ENCODE results near the gene CREBRF.
"Not testable (repeated sequence)": the region's sequence is repeated elsewhere in the genome, so short reads cannot be mapped to it uniquely, and the experiment has no call there.

Gene CREBRF

DNA sequence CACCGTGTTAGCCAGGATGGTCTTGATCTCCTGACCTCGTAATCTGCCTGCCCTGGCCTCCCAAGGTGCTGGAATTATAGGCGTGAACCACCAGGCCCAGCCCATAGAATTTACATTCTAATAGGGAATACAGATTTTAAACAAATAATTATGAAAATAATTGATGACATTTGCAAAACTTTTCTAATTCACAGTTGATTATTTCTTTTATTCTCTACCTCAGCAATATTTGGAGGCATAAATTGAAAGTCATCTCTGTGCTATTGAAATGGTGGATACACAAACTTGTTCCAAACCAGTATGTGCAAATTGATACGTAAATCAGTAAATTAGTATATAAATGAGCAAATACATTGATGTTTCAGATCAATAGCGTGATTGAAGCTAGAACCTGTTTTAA lies 96.4 kb downstream of the CREBRF start:
- Histone ChIP-seq H3K27ac (no peak overlapping the region), H3K36me3 (ENCODE audit: insufficient read depth) (no peaks in the 10 kb centered on the region), H3K4me1 (ENCODE audit: low read depth, poor library complexity, severe bottlenecking) (no peaks in the 10 kb centered on the region), H3K4me3 (IDR thresholded peaks at IDR 0.05; ENCODE audit: insufficient read depth, low read depth, low read length) (no peak overlapping the region), H3K79me2 (ENCODE audit: insufficient read depth, low read depth) (no peaks in the 10 kb centered on the region), H3K9ac (no peak overlapping the region), H4K20me1 (ENCODE audit: insufficient read depth) (no peaks in the 10 kb centered on the region), H3K27me3 (ENCODE audit: insufficient read depth, low read depth) (no peaks in the 10 kb centered on the region), H3K4me2 (no peak overlapping the region), H2AFZ (ENCODE audit: low read depth) (no peak overlapping the region)
- TF ChIP-seq, protein P1, sequence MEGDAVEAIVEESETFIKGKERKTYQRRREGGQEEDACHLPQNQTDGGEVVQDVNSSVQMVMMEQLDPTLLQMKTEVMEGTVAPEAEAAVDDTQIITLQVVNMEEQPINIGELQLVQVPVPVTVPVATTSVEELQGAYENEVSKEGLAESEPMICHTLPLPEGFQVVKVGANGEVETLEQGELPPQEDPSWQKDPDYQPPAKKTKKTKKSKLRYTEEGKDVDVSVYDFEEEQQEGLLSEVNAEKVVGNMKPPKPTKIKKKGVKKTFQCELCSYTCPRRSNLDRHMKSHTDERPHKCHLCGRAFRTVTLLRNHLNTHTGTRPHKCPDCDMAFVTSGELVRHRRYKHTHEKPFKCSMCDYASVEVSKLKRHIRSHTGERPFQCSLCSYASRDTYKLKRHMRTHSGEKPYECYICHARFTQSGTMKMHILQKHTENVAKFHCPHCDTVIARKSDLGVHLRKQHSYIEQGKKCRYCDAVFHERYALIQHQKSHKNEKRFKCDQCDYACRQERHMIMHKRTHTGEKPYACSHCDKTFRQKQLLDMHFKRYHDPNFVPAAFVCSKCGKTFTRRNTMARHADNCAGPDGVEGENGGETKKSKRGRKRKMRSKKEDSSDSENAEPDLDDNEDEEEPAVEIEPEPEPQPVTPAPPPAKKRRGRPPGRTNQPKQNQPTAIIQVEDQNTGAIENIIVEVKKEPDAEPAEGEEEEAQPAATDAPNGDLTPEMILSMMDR (conservative IDR thresholded peaks at IDR 0.05; ENCODE audit: low read depth, low read length): no peak

- Histone ChIP-seq H3K9ac (no peak overlapping the region), H4K20me1 (ENCODE audit: insufficient read depth) (no peaks in the 10 kb centered on the region), H3K27ac (no peak overlapping the region), H3K27me3 (ENCODE audit: insufficient read depth, low read depth) (no peaks in the 10 kb centered on the region), H3K4me3 (IDR thresholded peaks at IDR 0.05; ENCODE audit: insufficient read depth, low read depth, low read length) (no peak overlapping the region), H3K4me1 (ENCODE audit: low read depth, poor library complexity, severe bottlenecking) (no peaks in the 10 kb centered on the region), H2AFZ (ENCODE audit: low read depth) (no peak overlapping the region), H3K79me2 (ENCODE audit: insufficient read depth, low read depth) (no peaks in the 10 kb centered on the region), H3K36me3 (ENCODE audit: insufficient read depth) (no peaks in the 10 kb centered on the region), H3K4me2 (no peak overlapping the region)
- TF ChIP-seq, protein P1 (conservative IDR thresholded peaks at IDR 0.05; ENCODE audit: low read depth, low read length): no peak
Observed at GRCh38 chr5:173153842-173154241, 97.7 kb downstream of the CREBRF start.

DNA sequence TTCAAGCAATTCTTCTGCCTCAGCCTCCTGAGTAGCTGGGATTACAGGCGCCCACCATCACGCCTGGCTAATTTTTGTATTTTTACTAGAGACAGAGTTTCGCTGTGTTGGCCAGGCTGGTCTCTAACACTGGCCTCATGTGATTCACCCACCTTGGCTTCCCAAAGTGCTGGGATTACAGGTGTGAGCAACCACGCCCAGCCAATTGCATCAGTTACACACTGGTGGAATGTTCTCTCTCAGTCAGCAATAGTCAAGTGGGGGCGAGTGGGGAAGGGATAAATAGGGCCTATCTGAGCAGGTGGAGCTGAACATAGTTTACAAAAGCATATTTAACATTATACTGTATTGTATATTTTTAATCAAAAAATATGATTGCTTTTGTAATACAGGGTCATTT lies 98.5 kb downstream of the CREBRF start:
- not testable (repeated sequence) for H3K4me2 ChIP-seq; H2AFZ ChIP-seq (ENCODE audit: low read depth); H3K27me3 ChIP-seq (ENCODE audit: insufficient read depth, low read depth); H3K27ac ChIP-seq; H3K9ac ChIP-seq; H4K20me1 ChIP-seq (ENCODE audit: insufficient read depth); H3K4me3 ChIP-seq (IDR thresholded peaks at IDR 0.05; ENCODE audit: insufficient read depth, low read depth, low read length); H3K79me2 ChIP-seq (ENCODE audit: insufficient read depth, low read depth); H3K4me1 ChIP-seq (ENCODE audit: low read depth, poor library complexity, severe bottlenecking); H3K36me3 ChIP-seq (ENCODE audit: insufficient read depth)

DNA sequence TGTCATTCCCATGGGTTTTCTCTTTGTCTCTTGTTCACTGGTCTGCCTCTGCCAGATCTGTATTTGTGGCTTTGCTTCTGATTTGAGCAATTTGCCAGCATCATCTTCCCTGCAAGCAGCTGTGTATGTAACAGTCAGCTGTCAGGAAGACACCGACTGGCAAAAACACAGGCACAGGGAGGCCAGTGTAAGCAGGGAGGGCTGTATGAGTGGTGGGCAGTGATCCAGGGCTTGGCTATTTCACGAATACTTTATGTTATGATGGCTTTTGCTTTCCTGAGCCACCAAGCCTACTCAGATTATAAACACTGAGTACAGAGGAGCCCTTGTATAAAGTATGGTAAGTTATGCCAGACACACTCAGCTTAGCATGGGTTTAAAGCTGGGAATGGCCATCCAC lies 99.8 kb downstream of the CREBRF start:
- H3K27me3 ChIP-seq (ENCODE audit: insufficient read depth, low read depth): no peaks in the 10 kb centered on the region
- no peak overlapping the region for H3K4me3 ChIP-seq (IDR thresholded peaks at IDR 0.05; ENCODE audit: insufficient read depth, low read depth, low read length)
- no peaks in the 10 kb centered on the region for H3K36me3 ChIP-seq (ENCODE audit: insufficient read depth)
- TF ChIP-seq, protein P1 (conservative IDR thresholded peaks at IDR 0.05; ENCODE audit: low read depth, low read length): no peak
- no peak overlapping the region for H3K27ac ChIP-seq
- no peaks in the 10 kb centered on the region for H4K20me1 ChIP-seq (ENCODE audit: insufficient read depth)
- no peak overlapping the region for H2AFZ ChIP-seq (ENCODE audit: low read depth)
- H3K4me1 ChIP-seq (ENCODE audit: low read depth, poor library complexity, severe bottlenecking): no peaks in the 10 kb centered on the region
- no peaks in the 10 kb centered on the region for H3K79me2 ChIP-seq (ENCODE audit: insufficient read depth, low read depth)
- H3K4me2 ChIP-seq: no peak overlapping the region
- H3K9ac ChIP-seq: no peak overlapping the region

DNA sequence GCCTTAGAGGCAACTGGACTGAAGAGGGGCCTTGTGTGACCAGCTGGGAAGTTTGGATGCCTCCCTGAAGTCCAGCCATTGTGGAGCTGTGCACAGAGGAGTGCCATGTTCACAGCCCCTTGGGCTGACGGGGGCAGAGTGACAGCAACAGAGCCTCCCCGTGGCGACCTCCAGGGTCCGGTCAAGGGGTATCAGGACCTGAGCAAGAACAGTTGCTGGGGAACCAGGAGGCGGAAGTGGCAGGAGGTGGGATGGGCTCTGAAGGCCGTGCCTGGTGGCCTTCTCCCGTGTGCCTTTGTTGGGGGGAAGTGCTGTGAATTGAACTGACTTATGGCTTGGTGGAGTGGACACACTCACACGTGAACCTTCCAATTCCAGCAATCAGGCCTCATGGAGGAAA lies 102.2 kb downstream of the CREBRF start:
- Histone ChIP-seq H3K9ac (no peak overlapping the region), H2AFZ (ENCODE audit: low read depth) (no peak overlapping the region), H3K4me1 (ENCODE audit: low read depth, poor library complexity, severe bottlenecking) (no peaks in the 10 kb centered on the region), H3K27ac (no peak overlapping the region), H3K79me2 (ENCODE audit: insufficient read depth, low read depth) (no peaks in the 10 kb centered on the region), H3K4me3 (IDR thresholded peaks at IDR 0.05; ENCODE audit: insufficient read depth, low read depth, low read length) (no peak overlapping the region), H3K36me3 (ENCODE audit: insufficient read depth) (no peaks in the 10 kb centered on the region), H3K4me2 (no peak overlapping the region), H4K20me1 (ENCODE audit: insufficient read depth) (no peaks in the 10 kb centered on the region), H3K27me3 (ENCODE audit: insufficient read depth, low read depth) (no peaks in the 10 kb centered on the region)
- TF ChIP-seq, protein P1 (conservative IDR thresholded peaks at IDR 0.05; ENCODE audit: low read depth, low read length): no peak
